Astrocyte of the cerebellum (primary cell): ENCODE data around the gene BOD1.
A peak's percentile ranks its signal among the peaks of the same experiment; 100 is the strongest.

Source experiments
- DNase-seq: peaks from one replicate; pipeline ENCODE4 v3.0.0-alpha.2; 2011; ENCODE audit warnings: low read depth
- H3K4me3 ChIP-seq: 2 replicates; pipeline ENCODE4 v1.5.1; 2011; ENCODE audit warnings: mild to moderate bottlenecking, low read depth, low read length, moderate library complexity
- CTCF ChIP-seq: IDR thresholded peaks from 2 replicates; pipeline ENCODE4 v1.5.1; 2012; ENCODE audit warnings: low read length, low read depth, moderate library complexity, mild to moderate bottlenecking; ENCODE audit errors: missing control alignments
- in situ Hi-C: cut with HindIII; loops from 2 replicates; pipeline ENCODE4 v1.10.0; 2017; ENCODE audit warnings: low sequenced_read_pairs

BOD1 gene

DNA sequence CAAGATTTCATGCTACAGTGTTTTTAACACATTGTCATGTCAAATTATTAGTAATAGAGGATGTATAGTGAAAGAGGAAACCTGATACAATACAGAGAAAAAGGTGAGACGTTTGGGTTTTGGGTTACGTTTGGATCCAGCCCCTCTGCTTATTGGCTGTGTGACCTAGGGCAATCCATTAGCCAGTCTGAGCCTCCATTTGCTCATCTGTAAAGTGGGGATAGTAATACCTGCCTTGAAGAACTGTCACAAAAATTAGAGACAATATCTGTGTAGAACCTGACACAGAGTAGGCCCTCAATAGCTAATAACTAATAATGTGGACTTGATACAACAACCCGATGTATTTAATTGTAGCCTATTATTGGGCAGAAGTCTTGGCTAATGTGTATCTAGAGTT, 4.3 kb upstream of the BOD1 start:
- TF ChIP-seq CTCF: no peak
- DNase-seq: no peak
- H3K4me3 ChIP-seq: no peak overlapping the region
- in situ Hi-C loops: loop anchor here (25.0 kb wide), 1 partner anchor 692 kb away; no protein-coding TSS in a partner anchor

DNA sequence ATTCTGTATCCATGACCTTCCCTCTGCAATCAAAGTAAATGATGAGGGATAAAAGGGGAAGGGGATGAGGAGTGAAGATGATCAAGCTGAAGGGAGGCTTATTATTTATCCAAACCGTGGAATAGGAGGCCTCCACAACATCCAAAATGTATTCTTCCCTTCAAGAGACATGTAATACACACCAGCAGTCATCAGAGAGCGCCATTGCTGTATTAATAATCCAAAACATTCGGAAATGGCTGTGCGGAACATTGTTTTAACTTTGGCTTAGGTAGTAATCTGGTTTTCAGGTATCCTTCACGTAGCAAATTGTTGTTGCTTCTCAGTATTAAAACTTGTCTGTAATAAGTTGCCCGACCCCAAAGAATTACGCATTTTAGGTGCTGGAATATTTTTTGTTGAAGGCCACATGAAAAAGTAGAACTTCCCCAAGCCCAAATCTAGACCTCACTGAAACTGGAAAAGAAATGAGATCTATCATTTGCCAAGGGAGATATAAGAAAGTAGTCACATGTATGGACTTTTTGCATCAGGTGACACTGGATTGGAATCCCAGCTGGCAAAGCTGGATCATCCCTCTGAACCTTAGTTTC, 2.6 kb upstream of the BOD1 start:
- in situ Hi-C loops: loop anchor here (25.0 kb wide), 1 partner anchor 693 kb away; no protein-coding TSS in a partner anchor
- peak; percentile 31 for DNase-seq
- TF ChIP-seq CTCF: peak; percentile 68
- no peak overlapping the region for H3K4me3 ChIP-seq

DNA sequence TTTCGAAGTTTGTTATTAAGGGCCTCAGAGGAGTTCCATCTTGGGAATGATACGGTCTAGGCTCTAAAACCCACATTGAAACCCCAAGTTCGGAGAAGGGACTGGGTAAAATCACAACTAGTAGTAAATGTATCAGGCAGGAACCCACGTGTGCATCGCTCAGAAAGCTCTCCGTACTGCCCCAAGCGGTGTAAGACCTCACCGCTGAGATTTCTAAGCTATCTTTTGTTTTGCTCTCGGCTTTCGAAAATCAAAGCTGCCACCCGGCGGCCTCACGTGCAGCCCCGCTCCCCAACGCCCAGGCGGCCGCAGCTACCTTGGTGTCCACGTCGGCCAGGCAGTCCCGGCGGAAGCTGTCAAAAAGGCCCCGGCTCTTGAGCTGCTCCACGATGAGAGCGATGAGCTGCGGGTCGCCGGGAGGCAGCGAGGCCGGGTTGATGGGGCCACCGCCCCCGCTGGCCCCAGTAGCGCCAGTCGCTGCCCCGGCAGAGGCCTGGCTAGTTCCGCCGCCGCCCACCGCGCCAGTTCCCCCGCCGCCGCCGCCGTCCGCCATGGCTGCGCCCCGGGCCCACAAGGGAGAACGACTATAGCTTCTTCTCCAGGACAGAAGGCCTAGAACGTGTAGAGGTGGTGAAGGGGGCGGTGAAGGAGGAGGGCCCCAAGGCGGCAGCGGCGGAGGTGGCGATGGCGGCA, 420 bp downstream of the BOD1 start:
- in situ Hi-C loops: loop anchor here (25.0 kb wide), 1 partner anchor 696 kb away; no protein-coding TSS in a partner anchor
- peak overlapping the region; percentile 89 for H3K4me3 ChIP-seq
- peak; percentile 75 for TF ChIP-seq CTCF
- DNase-seq: peak; percentile 55

- in situ Hi-C loops: loop anchor here (25.0 kb wide), 1 partner anchor 698 kb away; no protein-coding TSS in a partner anchor
- DNase-seq: no peak
- peak overlapping the region; percentile 89 for H3K4me3 ChIP-seq
- TF ChIP-seq CTCF: no peak
Observed at GRCh38 chr5:173614591-173614990, 1.9 kb downstream of the BOD1 start.

- in situ Hi-C loops: loop anchor here (25.0 kb wide), 1 partner anchor 699 kb away; no protein-coding TSS in a partner anchor
Observed at GRCh38 chr5:173613433-173614159, 2.9 kb downstream of the BOD1 start.

More at GRCh38 chr5:173613433-173614159, 2.9 kb downstream of the BOD1 start:
- no peak overlapping the region for H3K4me3 ChIP-seq
- no peak for TF ChIP-seq CTCF
- no peak for DNase-seq
